Omental fat pad (tissue), 4 donors: ENCODE measurements around the gene INS. TPM values are rescaled to one million over a fixed set of nuclear protein-coding genes. Genes with fewer than 3 reads are reported as not detected.

ENCODE experiments used
- ATAC-seq: fragments of 150-250 bp; one replicate; pipeline ENCODE4 v1.9.1; 2016; ENCODE audit warnings: mild to moderate bottlenecking, moderate library complexity; ENCODE audit not compliant: low FRiP score
- DNase-seq: peaks from one replicate; pipeline ENCODE4 v3.0.0-alpha.2; 2019; ENCODE audit warnings: low spot score
- total RNA-seq, 4 donors: library from RNA; depleted of rRNA; stranded (reverse); fragments of >200 nt; gene quantifications; one replicate each; pipeline ENCODE4 v1.1.0, GENCODE V29; 2016
- TF ChIP-seq, protein P1 (sequence below), 3 donors: fragments of 450-650 bp; IDR thresholded peaks; one replicate each; pipeline ENCODE4 v1.5.1; 2016 to 2017; ENCODE audit warnings: antibody characterized with exemption in 3 of 3, mild to moderate bottlenecking in 3 of 3, moderate library complexity in 2 of 3

The INS gene
- total RNA-seq, 4 donors from 2014 or later = not detected

DNA sequence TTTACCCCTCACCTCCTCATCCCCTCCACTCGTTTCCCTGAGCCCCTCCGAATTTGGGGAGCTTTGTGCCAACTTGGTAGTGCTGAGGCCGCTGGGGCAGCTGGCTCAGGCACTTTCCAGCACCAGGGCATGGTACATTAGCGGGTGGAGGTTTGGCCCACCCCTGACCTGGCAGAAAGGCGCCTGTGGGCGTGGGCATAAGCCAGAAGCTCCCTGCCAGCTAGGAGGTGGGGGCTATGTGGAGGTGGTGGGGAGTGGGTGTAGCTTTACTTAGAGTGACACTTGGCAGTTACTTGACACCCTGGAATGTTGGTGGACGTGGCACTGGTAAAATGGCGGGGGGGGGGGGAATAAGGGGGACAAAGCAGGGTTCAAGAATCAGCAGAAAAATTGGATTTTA is 11.5 kb downstream of the INS start:
- TF ChIP-seq, protein P1, sequence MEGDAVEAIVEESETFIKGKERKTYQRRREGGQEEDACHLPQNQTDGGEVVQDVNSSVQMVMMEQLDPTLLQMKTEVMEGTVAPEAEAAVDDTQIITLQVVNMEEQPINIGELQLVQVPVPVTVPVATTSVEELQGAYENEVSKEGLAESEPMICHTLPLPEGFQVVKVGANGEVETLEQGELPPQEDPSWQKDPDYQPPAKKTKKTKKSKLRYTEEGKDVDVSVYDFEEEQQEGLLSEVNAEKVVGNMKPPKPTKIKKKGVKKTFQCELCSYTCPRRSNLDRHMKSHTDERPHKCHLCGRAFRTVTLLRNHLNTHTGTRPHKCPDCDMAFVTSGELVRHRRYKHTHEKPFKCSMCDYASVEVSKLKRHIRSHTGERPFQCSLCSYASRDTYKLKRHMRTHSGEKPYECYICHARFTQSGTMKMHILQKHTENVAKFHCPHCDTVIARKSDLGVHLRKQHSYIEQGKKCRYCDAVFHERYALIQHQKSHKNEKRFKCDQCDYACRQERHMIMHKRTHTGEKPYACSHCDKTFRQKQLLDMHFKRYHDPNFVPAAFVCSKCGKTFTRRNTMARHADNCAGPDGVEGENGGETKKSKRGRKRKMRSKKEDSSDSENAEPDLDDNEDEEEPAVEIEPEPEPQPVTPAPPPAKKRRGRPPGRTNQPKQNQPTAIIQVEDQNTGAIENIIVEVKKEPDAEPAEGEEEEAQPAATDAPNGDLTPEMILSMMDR (IDR thresholded peaks at IDR 0.05) = no peak
- ATAC-seq (no peak), DNase-seq (no peak)

DNA sequence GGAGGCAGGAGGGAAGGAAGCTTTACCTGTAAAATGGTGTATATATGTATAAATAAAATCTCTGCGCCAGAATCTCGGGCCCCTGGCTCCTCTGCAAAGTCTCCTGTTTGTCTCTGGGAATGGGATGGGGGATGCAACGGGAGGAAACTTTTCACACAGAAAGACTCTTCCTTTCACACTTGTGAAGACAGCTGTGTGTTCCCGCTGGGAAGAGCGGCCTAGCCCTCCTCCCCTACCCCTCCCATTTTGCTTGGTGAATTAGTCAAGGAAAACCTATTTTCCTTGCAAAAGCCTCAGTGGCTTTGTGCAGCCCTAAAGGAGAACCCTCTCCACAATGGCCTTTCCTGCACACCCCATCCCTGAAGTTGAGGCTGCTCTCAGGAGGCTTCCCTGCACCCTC is 12.4 kb downstream of the INS start:
- no peak for DNase-seq
- TF ChIP-seq, protein P1 (IDR thresholded peaks at IDR 0.05) = no peak
- no peak for ATAC-seq

DNA sequence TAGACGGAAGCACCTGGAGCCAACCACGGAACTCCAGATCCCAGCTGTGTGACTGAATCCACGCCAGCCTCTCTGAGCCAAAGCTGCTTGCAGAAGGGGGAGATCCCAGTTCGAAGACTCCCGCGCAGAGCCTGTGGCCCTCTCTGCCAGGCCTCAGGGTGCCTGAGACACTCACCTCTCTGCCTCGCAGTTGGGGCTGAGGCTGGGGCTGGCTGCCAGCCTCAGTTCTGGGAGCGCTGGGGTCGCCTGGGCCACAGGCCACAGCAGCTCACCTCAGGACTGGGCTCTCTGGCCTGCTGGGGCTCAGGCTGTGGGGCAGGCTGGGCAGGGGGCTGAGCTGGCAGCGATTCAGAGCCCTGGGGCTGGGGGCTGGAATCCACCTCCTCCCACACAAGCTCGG is 13.6 kb downstream of the INS start:
- DNase-seq (no peak), ATAC-seq (no peak)
- TF ChIP-seq, protein P1 (IDR thresholded peaks at IDR 0.05) = no peak

DNA sequence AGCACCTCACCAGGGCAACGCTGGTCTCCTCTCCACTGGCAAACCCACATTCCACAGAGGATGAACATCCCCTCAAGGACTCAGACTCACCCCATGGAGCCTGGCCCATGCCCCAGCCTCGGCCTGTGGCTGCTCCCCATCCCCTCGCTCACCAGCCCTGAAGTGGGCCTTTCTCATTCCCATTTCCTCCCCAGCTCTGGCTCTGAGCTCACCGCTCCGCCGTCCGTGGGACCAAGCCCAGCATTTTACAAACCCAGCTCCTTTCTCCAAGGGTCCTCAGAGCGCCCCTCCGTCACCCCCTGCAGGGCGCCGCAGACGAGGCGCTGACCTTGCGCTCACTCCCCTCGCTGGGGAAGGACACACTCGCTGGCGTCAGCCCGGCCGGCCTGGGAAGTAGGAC is 15.0 kb downstream of the INS start:
- DNase-seq (no peak), ATAC-seq (no peak)
- TF ChIP-seq, protein P1 (IDR thresholded peaks at IDR 0.05) = no peak

DNA sequence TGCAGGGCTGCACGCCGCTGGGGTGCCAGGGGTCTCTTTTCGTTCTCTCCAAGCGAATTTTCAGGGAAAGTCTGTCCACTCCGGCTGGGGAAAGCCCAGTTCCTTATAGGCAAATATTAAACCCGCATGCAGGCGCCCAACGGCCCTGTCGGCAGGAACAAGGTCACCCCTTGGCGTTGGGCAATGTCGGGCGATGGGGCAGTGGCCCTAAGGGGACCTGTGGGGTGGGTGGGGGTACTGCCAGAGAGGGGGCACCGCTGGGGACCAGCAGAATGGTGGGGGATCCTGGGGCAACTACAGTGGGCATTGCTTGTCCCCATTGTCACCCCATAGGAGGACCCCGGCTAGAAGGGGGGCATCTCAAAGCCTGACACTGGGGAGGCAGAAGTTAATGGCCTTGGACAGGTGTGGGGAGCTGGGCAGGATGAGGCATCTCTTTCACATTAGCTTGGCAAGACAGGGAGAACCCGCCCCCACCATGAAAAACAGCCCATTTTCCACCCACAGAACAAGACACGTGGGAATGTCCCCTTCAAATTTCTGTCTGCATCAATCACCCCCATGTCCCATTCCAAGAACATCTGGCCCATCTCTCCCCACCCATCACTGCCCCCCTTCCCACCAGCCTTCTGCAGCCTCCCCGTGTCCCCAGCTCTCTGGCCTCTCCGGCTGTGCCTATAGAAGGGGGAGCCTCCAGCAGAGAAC is 16.3 kb downstream of the INS start:
- DNase-seq = no peak
- TF ChIP-seq, protein P1 (IDR thresholded peaks at IDR 0.05) = no peak
- ATAC-seq = no peak

DNA sequence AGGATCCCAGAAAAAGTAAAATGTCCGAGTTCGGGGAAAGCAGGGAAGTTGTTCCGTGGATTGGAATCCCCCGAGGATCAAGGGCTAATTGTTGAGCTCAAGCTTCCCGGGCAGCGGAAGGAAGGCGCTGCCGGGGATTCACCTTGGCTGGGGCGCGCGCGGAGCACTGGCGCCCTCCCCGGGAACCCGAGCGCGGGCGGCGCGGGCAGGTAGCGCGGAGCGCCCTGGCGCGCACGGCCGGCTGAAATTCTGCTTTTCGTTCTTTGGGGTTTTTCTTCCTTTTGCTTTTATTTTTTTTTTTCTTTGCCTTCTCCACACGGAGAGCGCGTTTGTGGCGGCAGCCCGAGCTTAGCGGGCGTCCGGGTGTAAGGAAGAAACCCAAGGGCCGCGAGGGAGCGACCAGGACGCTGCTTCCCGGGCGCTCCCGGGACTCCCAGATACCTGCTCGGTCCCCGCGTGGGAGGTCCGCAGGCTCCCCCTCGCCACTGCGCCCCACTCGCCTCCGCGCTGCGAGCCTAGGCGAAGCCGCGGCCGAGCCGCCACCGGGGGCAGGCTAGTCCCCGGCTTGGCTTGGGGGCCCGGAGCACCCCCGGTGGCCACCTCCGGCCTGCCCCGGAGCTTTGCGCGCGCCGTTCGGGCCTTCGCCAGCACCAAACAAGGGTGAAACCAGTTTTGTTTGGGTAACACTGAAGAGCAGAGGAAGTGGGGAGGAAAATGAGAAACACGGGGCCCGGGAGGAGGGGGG is 17.0 kb downstream of the INS start:
- DNase-seq (no peak), ATAC-seq (no peak)
- TF ChIP-seq, protein P1 (IDR thresholded peaks at IDR 0.05) = no peak

DNA sequence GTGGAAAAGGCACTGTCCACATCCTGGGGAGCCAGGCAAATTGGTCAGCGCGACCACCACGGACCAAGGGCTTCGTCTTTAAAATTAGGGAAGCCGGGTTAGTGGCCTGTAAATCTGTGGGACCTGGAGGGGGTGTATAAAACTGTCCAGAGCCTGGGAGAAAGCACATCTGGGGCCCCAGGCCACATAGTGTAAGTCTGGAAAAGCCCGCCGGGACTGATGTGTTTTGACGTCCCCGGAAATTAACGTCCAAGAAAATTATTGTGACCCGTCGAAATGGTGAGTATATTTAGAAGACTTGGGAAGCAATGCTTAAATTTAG is 17.6 kb downstream of the INS start:
- TF ChIP-seq, protein P1 (IDR thresholded peaks at IDR 0.05) = no peak
- DNase-seq (no peak), ATAC-seq (no peak)
